Type B pancreatic cell (in vitro differentiated cells): ENCODE data around the gene AFDN. TPM values are rescaled to one million over a fixed set of nuclear protein-coding genes. Genes with fewer than 3 reads are reported as not detected.

Source experiments
- DNase-seq: peaks from one replicate; pipeline ENCODE4 v3.0.0; 2021; ENCODE audit warnings: mixed read lengths; ENCODE audit not compliant: unreplicated experiment; ENCODE audit errors: extremely low spot score
- H3K27ac Mint-ChIP-seq: 2 replicates; pipeline ENCODE4 v1.8.0; 2021; ENCODE audit warnings: mild to moderate bottlenecking, mixed read lengths
- H3K27me3 Mint-ChIP-seq: 2 replicates; pipeline ENCODE4 v1.8.0; 2021; ENCODE audit warnings: mixed read lengths
- H3K36me3 Mint-ChIP-seq: 2 replicates; pipeline ENCODE4 v1.8.0; 2021; ENCODE audit warnings: mixed read lengths
- H3K4me1 Mint-ChIP-seq: one replicate; pipeline ENCODE4 v1.8.0; 2021; ENCODE audit warnings: mixed read lengths; ENCODE audit not compliant: unreplicated experiment
- H3K4me3 Mint-ChIP-seq: 2 replicates; pipeline ENCODE4 v1.8.0; 2021; ENCODE audit warnings: mild to moderate bottlenecking, mixed read lengths
- H3K9me3 Mint-ChIP-seq: 2 replicates; pipeline ENCODE4 v1.8.0; 2021; ENCODE audit warnings: mixed read lengths
- CTCF ChIP-seq: fragments of 200-600 bp; sonication (generic); conservative IDR thresholded peaks from 2 replicates; pipeline ENCODE4 v1.5.0; 2021; ENCODE audit warnings: antibody characterized with exemption, mild to moderate bottlenecking
- total RNA-seq: library from RNA; stranded (reverse); gene quantifications from 2 replicates; pipeline ENCODE4 v1.2.1, GENCODE V29; 2021; ENCODE audit warnings: low replicate concordance

The AFDN gene
- total RNA-seq, 1 donor from 2014 or later: 154 TPM

DNA sequence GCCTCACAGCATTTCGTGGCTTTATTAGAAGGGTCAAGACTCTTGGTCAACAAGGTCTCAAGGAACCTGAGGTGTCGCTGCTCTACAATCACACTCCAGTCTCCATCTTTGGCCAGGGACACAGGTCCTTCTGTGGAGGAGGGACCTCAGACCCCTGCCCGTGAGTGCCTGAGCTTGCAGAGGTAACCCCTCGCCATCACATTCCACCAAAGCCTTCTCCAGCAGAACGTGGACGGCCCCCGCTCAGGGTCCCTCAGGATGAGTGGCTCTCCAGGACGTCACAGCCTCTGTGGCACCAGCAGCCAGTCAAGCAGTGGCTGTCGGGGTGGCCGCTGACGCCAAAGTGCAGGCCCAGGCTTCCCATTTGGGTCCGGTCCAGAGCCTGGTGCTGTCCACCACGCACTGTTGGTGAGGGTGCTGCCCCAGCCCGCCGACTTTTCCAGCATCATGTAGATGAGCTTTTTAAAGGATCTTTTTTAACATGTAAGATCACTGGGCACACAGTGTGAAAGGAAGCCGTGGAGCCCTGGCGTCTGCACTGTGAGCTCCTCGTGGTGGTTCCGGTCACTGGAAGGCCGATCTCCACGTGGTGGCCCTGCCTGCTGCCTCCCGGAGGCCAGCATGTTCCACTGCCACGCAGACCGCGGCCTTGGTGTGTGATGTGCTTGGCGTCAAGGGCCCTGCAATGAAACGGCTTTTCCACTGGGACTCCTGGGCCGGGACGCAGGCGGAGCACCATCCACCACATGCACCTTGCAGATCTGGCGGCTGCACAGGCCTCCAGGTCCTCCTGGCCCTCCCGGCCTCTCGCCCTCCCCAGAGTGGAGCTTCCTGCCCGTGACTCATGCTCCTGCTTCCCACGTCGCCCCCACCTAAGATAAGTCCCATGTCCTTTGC lies 162.5 kb downstream of the AFDN start:
- no peak for DNase-seq

GRCh38 chr6:167990016-167990945 lies 163.6 kb downstream of the AFDN start:
- DNase-seq: no peak
- Mint-ChIP-seq H3K27ac (no peak overlapping the region), H3K36me3 (no peaks in the 10 kb centered on the region), H3K9me3 (no peaks in the 10 kb centered on the region), H3K4me1 (no peaks in the 10 kb centered on the region), H3K4me3 (no peak overlapping the region), H3K27me3 (no peaks in the 10 kb centered on the region)
- no peak for TF ChIP-seq CTCF

More for the DNA sequence above, 162.5 kb downstream of the AFDN start:
- no peak overlapping the region for H3K4me3 Mint-ChIP-seq
- no peak overlapping the region for H3K27ac Mint-ChIP-seq
- no peaks in the 10 kb centered on the region for H3K4me1 Mint-ChIP-seq
- no peaks in the 10 kb centered on the region for H3K9me3 Mint-ChIP-seq
- TF ChIP-seq CTCF: no peak
- H3K27me3 Mint-ChIP-seq: no peaks in the 10 kb centered on the region
- H3K36me3 Mint-ChIP-seq: no peaks in the 10 kb centered on the region

DNA sequence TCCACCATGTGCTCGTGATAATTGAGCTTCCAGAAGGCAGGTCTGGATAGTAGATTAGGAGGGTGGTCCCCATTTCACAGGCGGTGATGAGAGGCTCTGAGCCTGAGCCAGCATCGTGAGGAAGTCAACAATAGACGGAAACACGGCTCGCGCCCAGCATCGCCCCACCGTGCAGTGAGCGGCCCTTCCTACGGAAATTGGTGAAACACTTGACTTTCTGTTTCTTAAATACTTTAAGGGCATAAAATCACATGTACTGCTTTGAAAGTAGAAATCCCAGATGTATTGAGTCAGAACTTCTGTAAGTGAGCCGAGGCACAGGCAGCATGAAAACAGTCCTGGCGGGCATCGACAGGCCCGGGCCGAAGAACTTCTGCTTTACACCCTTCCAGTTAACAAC lies 166.5 kb downstream of the AFDN start:
- no peaks in the 10 kb centered on the region for H3K9me3 Mint-ChIP-seq
- H3K36me3 Mint-ChIP-seq: no peaks in the 10 kb centered on the region
- peaks cover under 1% of the 10 kb centered on the region for H3K27me3 Mint-ChIP-seq
- no peak for DNase-seq
- H3K4me3 Mint-ChIP-seq: no peak overlapping the region
- TF ChIP-seq CTCF: no peak
- no peaks in the 10 kb centered on the region for H3K4me1 Mint-ChIP-seq
- no peak overlapping the region for H3K27ac Mint-ChIP-seq

DNA sequence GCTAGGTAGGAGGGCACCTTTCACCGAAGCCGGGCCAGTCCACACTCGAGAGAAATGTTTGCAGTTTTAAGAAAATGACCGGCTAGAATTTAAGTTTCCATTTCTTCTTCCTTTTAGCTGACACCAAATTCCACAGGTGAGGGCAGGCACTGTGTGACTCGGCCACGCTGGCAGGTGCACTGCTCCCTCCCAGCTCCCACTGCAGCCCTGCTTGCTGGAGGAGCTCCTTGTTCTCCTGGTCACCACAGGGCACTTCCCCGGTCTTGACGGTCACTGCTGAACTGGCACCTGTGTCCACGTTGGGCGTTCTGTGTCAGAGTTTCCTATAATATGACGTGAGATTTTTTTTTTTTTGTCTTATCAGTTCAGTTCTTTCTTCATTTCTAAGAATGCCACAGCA lies 167.1 kb downstream of the AFDN start:
- Mint-ChIP-seq H3K36me3 (no peaks in the 10 kb centered on the region), H3K27ac (no peak overlapping the region), H3K9me3 (no peaks in the 10 kb centered on the region), H3K27me3 (peaks cover 2% of the 10 kb centered on the region), H3K4me3 (no peak overlapping the region), H3K4me1 (no peaks in the 10 kb centered on the region)
- TF ChIP-seq CTCF: no peak
- no peak for DNase-seq

- H3K36me3 Mint-ChIP-seq: no peaks in the 10 kb centered on the region
- no peaks in the 10 kb centered on the region for H3K4me1 Mint-ChIP-seq
- no peak overlapping the region for H3K27ac Mint-ChIP-seq
These were observed 168.6 kb downstream of the AFDN start for GRCh38 chr6:167995302-167995701.

More at GRCh38 chr6:167995302-167995701, 168.6 kb downstream of the AFDN start:
- Mint-ChIP-seq H3K9me3 (no peaks in the 10 kb centered on the region), H3K4me3 (no peak overlapping the region), H3K27me3 (peaks cover 2% of the 10 kb centered on the region)
- TF ChIP-seq CTCF: no peak
- no peak for DNase-seq
